GM12891 (cell line): ENCODE measurements around the gene NCF2.

Source experiments
- PAX5 ChIP-seq: IDR thresholded peaks from 2 replicates; pipeline ENCODE4 v1.6.1; 2011; ENCODE audit warnings: low read length, moderate library complexity, mild to moderate bottlenecking; ENCODE audit not compliant: insufficient read depth, severe bottlenecking
- POLR2A ChIP-seq: IDR thresholded peaks from 2 replicates; pipeline ENCODE4 v1.6.1; 2011; ENCODE audit warnings: low read depth, low read length, control low read depth
- POLR2AphosphoS5 ChIP-seq: IDR thresholded peaks from 2 replicates; pipeline ENCODE4 v1.6.1; 2011; ENCODE audit warnings: low read depth, low read length, control low read depth
- POU2F2 ChIP-seq: IDR thresholded peaks from 2 replicates; pipeline ENCODE4 v1.6.1; 2011; ENCODE audit warnings: low read depth, mild to moderate bottlenecking, control low read depth, low read length, moderate library complexity
- SPI1 ChIP-seq: IDR thresholded peaks from 2 replicates; pipeline ENCODE4 v1.6.1; 2011; ENCODE audit warnings: low read depth, low read length, control low read depth
- TAF1 ChIP-seq: IDR thresholded peaks from 2 replicates; pipeline ENCODE4 v1.6.1; 2011; ENCODE audit warnings: low read depth, low read length, control low read depth

DNA sequence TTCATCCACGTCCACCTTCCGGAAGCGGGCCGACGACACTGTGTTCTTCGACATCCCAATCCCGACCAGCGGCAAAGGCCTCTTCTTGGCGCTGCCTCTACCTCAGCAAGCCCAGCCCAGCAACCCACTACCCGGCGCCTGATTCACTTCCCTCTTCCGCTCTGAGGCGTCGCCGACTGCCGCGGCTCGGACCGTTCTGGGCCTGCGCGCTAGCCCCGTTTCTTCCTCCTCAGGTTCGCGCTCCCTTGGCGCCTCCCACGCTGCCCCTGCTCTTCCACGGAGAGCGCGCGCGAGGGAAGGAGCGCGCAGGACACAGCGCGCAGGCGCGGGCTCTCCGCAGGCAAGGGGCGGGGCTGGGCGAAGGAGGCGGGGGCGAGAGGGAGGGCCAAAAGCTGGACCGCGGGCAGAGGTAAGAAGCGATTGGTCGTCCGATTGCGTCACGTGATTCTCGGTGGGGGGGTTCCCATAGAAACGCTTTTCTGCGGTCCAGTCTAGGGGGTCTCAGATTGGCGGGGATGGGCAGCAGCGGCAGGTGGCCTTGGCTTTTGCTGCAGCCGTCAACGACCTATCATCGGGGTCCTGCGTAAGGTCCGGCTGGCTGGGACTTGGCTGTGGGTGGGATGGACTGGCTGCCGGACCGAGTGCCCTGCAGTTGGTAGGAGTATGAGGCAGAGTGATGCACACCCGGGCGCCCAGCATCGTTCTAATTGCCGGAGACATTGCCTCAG lies 45.5 kb upstream of the NCF2 start, which contains the start of gene ARPC5:
- TF ChIP-seq POLR2A (peak; percentile 93), POU2F2 (0 out of 2 replicates have a peak, but pooled peaks have one; percentile 19), POLR2AphosphoS5 (peak; percentile 96), TAF1 (peak; percentile 74), SPI1 (peak; percentile 86), PAX5 (no peak)
